Right renal cortex interstitium (tissue), 3 donors: ENCODE results near the gene TIFAB. TPM values are rescaled to one million over a fixed set of nuclear protein-coding genes. Genes with fewer than 3 reads are reported as not detected.

Experiments used
- DNase-seq, 3 donors: peaks; one replicate each; pipeline ENCODE4 v3.0.0-alpha.2; 2013; ENCODE audit warnings: low read depth in 3 of 3, low spot score in 2 of 3
- polyA plus RNA-seq, 3 donors: library from polyadenylated mRNA; unstranded; fragments of 120-200 nt; gene quantifications; one replicate each; pipeline ENCODE4 v1.2.1, GENCODE V29; 2013; ENCODE audit not compliant: insufficient read length in 3 of 3

Gene TIFAB
- polyA plus RNA-seq, 3 donors = 0.15 to 0.20 (median 0.18) TPM

GRCh38 chr5:135444881-135445280 lies 7.3 kb downstream of the TIFAB start:
- no peak for DNase-seq

- no peak for DNase-seq
Measured at GRCh38 chr5:135444360-135444759, 7.8 kb downstream of the TIFAB start.

GRCh38 chr5:135443161-135443960 lies 8.8 kb downstream of the TIFAB start:
- no peak for DNase-seq

GRCh38 chr5:135442431-135443160 lies 9.6 kb downstream of the TIFAB start:
- DNase-seq = no peak

- DNase-seq = no peak
Measured at GRCh38 chr5:135441919-135442318, 10.2 kb downstream of the TIFAB start.

- peak in 1 of 3 donors; percentile 44 for DNase-seq
Measured at GRCh38 chr5:135441350-135441831, 10.8 kb downstream of the TIFAB start.

- DNase-seq = no peak
Measured at GRCh38 chr5:135440916-135441315, 11.2 kb downstream of the TIFAB start.

- no peak for DNase-seq
Measured at GRCh38 chr5:135439231-135440205, 12.6 kb downstream of the TIFAB start.

- DNase-seq = no peak
Measured at GRCh38 chr5:135438636-135439221, 13.4 kb downstream of the TIFAB start.

GRCh38 chr5:135437796-135438560 lies 14.2 kb downstream of the TIFAB start:
- no peak for DNase-seq

- no peak for DNase-seq
Measured at GRCh38 chr5:135437422-135437795, 14.7 kb downstream of the TIFAB start.

GRCh38 chr5:135436951-135437418 lies 15.2 kb downstream of the TIFAB start:
- no peak for DNase-seq

- DNase-seq = no peak
Measured at GRCh38 chr5:135435467-135436330, 16.5 kb downstream of the TIFAB start.

GRCh38 chr5:135434591-135435466 lies 17.3 kb downstream of the TIFAB start:
- no peak for DNase-seq

- DNase-seq = no peak
Measured at GRCh38 chr5:135433681-135434426, 18.3 kb downstream of the TIFAB start.

GRCh38 chr5:135432113-135432512 lies 20.0 kb downstream of the TIFAB start:
- DNase-seq = no peak

GRCh38 chr5:135430135-135430437 lies 22.1 kb downstream of the TIFAB start:
- DNase-seq = no peak
